Measurements from ENCODE around the gene MOB1B. TPM values are rescaled to one million over a fixed set of nuclear protein-coding genes. Genes with fewer than 3 reads are reported as not detected.

Gene MOB1B
- total and polyA plus RNA-seq, 2 experiments from 2014 or later = 5.3 to 23.5 TPM

- no peaks in the 10 kb centered on the region for H3K27me3 ChIP-seq
- no peaks in the 10 kb centered on the region for H3K9me2 ChIP-seq (replicated peaks; ENCODE audit: insufficient read depth)
- H4K20me1 ChIP-seq (ENCODE audit: insufficient read depth, poor library complexity, severe bottlenecking) = no peaks in the 10 kb centered on the region
- peaks cover 88% of the 10 kb centered on the region for H3K79me2 ChIP-seq
- no peaks in the 10 kb centered on the region for H3K36me3 ChIP-seq (replicated peaks; ENCODE audit: insufficient read depth, low read depth)
- no peak overlapping the region for H3K27ac ChIP-seq
- no peak for TF ChIP-seq EZH2phosphoT487 (IDR thresholded peaks at IDR 0.05; ENCODE audit: low read depth, severe bottlenecking, unreplicated experiment)
- no peak for TF ChIP-seq EZH2 (IDR thresholded peaks at IDR 0.05; ENCODE audit: borderline replicate concordance)
- no peak for TF ChIP-seq CTCF (IDR thresholded peaks at IDR 0.05; ENCODE audit: poor library complexity)
- WGBS (ENCODE audit: low lambda C conversion rate, missing lambda C conversion rate) = 90% methylated on average over 1 of the region's 1 CpG
- H3K4me3 ChIP-seq = no peak overlapping the region
- H3K4me2 ChIP-seq = no peak overlapping the region
- no peak overlapping the region for H2AFZ ChIP-seq
- no peak for DNase-seq (ENCODE audit: low spot score)
- H3K9me3 ChIP-seq (ENCODE audit: low read depth) = no peaks in the 10 kb centered on the region
- H3K4me1 ChIP-seq (ENCODE audit: insufficient read depth) = no peaks in the 10 kb centered on the region
Measured at GRCh38 chr4:70931347-70931746, 29.2 kb downstream of the MOB1B start.

- H4K20me1 ChIP-seq (ENCODE audit: insufficient read depth, poor library complexity, severe bottlenecking) = no peaks in the 10 kb centered on the region
- WGBS (ENCODE audit: low lambda C conversion rate, missing lambda C conversion rate) = 100% methylated on average over 2 of the region's 2 CpGs
Measured at GRCh38 chr4:70932984-70933383, 30.8 kb downstream of the MOB1B start.

GRCh38 chr4:70935038-70935695, 33.0 kb downstream of the MOB1B start:
- Histone ChIP-seq H3K4me2 (no peak overlapping the region), H3K27me3 (no peaks in the 10 kb centered on the region), H3K79me2 (peaks cover 90% of the 10 kb centered on the region), H3K4me1 (ENCODE audit: insufficient read depth) (no peaks in the 10 kb centered on the region), H2AFZ (no peak overlapping the region), H4K20me1 (ENCODE audit: insufficient read depth, poor library complexity, severe bottlenecking) (peaks cover 5% of the 10 kb centered on the region), H3K4me3 (no peak overlapping the region), H3K27ac (no peak overlapping the region), H3K36me3 (replicated peaks; ENCODE audit: insufficient read depth, low read depth) (no peaks in the 10 kb centered on the region), H3K9me3 (ENCODE audit: low read depth) (no peaks in the 10 kb centered on the region), H3K9me2 (replicated peaks; ENCODE audit: insufficient read depth) (no peaks in the 10 kb centered on the region)
- DNase-seq (ENCODE audit: low spot score) = no peak
- WGBS (ENCODE audit: low lambda C conversion rate, missing lambda C conversion rate) = 85% methylated on average over 7 of the region's 7 CpGs
- TF ChIP-seq CTCF (IDR thresholded peaks at IDR 0.05; ENCODE audit: poor library complexity) (no peak), EZH2phosphoT487 (IDR thresholded peaks at IDR 0.05; ENCODE audit: low read depth, severe bottlenecking, unreplicated experiment) (no peak), EZH2 (IDR thresholded peaks at IDR 0.05; ENCODE audit: borderline replicate concordance) (no peak)

More at GRCh38 chr4:70932984-70933383, 30.8 kb downstream of the MOB1B start:
- Histone ChIP-seq H3K4me3 (no peak overlapping the region), H3K27me3 (no peaks in the 10 kb centered on the region), H3K9me3 (ENCODE audit: low read depth) (no peaks in the 10 kb centered on the region), H2AFZ (no peak overlapping the region), H3K27ac (no peak overlapping the region), H3K36me3 (replicated peaks; ENCODE audit: insufficient read depth, low read depth) (no peaks in the 10 kb centered on the region), H3K9me2 (replicated peaks; ENCODE audit: insufficient read depth) (no peaks in the 10 kb centered on the region), H3K4me1 (ENCODE audit: insufficient read depth) (no peaks in the 10 kb centered on the region), H3K79me2 (peaks cover 87% of the 10 kb centered on the region), H3K4me2 (no peak overlapping the region)
- TF ChIP-seq CTCF (IDR thresholded peaks at IDR 0.05; ENCODE audit: poor library complexity) = no peak
- no peak for TF ChIP-seq EZH2 (IDR thresholded peaks at IDR 0.05; ENCODE audit: borderline replicate concordance)
- TF ChIP-seq EZH2phosphoT487 (IDR thresholded peaks at IDR 0.05; ENCODE audit: low read depth, severe bottlenecking, unreplicated experiment) = no peak
- no peak for DNase-seq (ENCODE audit: low spot score)

All from hepatocyte (in vitro differentiated cells).